ENCODE results near the gene PMFBP1.
A peak's percentile ranks its signal among the peaks of the same experiment; 100 is the strongest.

The PMFBP1 gene

GRCh38 chr16:72126429-72126765 lies 45.6 kb downstream of the PMFBP1 start:
- no peak for DNase-seq

- no peak for DNase-seq
These were observed 46.1 kb downstream of the PMFBP1 start for GRCh38 chr16:72125635-72126428.

GRCh38 chr16:72124761-72125634 lies 47.0 kb downstream of the PMFBP1 start:
- DNase-seq, result peak; percentile 74

GRCh38 chr16:72124148-72124547 lies 47.8 kb downstream of the PMFBP1 start:
- DNase-seq, result no peak

- DNase-seq, result no peak
These were observed 48.5 kb downstream of the PMFBP1 start for GRCh38 chr16:72123426-72123825.

- no peak for DNase-seq
These were observed 49.0 kb downstream of the PMFBP1 start for GRCh38 chr16:72122916-72123315.

GRCh38 chr16:72122308-72122707 lies 49.6 kb downstream of the PMFBP1 start:
- DNase-seq, result no peak

GRCh38 chr16:72120026-72120425 lies 51.9 kb downstream of the PMFBP1 start:
- no peak for DNase-seq

GRCh38 chr16:72113616-72113945 lies 58.4 kb downstream of the PMFBP1 start:
- no peak for DNase-seq

- no peak for DNase-seq
These were observed 58.9 kb downstream of the PMFBP1 start for GRCh38 chr16:72112906-72113615.

GRCh38 chr16:72112452-72112792 lies 59.5 kb downstream of the PMFBP1 start:
- DNase-seq, result no peak

- no peak for DNase-seq
These were observed 60.1 kb downstream of the PMFBP1 start for GRCh38 chr16:72111657-72112451.

- no peak for DNase-seq
These were observed 61.0 kb downstream of the PMFBP1 start for GRCh38 chr16:72110662-72111615.

- DNase-seq, result no peak
These were observed 61.9 kb downstream of the PMFBP1 start for GRCh38 chr16:72109966-72110530.

GRCh38 chr16:72109300-72109699 lies 62.7 kb downstream of the PMFBP1 start:
- DNase-seq, result no peak

- no peak for DNase-seq
These were observed 63.4 kb downstream of the PMFBP1 start for GRCh38 chr16:72108353-72109102.

GRCh38 chr16:72107371-72107770 lies 64.6 kb downstream of the PMFBP1 start:
- no peak for DNase-seq

- no peak for DNase-seq
These were observed 66.0 kb downstream of the PMFBP1 start for GRCh38 chr16:72105978-72106377.

GRCh38 chr16:72104905-72105304 lies 67.0 kb downstream of the PMFBP1 start:
- DNase-seq, result no peak

- no peak for DNase-seq
These were observed 70.8 kb downstream of the PMFBP1 start for GRCh38 chr16:72101195-72101594.

GRCh38 chr16:72099377-72099818 lies 72.6 kb downstream of the PMFBP1 start:
- DNase-seq, result peak; percentile 63
